22Rv1 (cell line): ENCODE results near the gene LARP1.

Source experiments
- ZFX ChIP-seq: fragments of 450-650 bp; IDR thresholded peaks from 2 replicates; pipeline ENCODE4 v1.6.1; 2017; ENCODE audit warnings: antibody characterized with exemption, borderline replicate concordance
- TF ChIP-seq, protein P1 (sequence below): fragments of 450-650 bp; IDR thresholded peaks from 2 replicates; pipeline ENCODE4 v1.5.1; 2017; ENCODE audit warnings: mild to moderate bottlenecking

DNA sequence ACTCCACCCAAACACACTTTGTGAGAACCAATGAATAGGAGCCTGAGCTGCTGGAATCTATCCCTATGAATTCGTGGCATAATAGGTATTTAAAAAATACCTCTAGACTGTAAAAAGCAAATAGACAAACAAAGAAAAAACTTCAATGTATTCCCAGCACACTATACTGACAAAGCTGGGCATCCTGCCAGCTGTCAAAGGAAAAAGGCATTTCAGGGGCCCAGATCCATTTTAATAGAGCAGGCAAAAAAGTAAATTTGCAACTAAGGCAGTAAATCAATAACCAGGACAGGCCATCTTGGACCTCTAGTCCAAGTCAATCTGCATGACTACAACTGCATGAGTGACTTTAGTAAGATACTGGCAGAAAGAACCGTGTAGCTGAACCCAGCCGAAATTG is 25.6 kb upstream of the LARP1 start:
- TF ChIP-seq, protein P1, sequence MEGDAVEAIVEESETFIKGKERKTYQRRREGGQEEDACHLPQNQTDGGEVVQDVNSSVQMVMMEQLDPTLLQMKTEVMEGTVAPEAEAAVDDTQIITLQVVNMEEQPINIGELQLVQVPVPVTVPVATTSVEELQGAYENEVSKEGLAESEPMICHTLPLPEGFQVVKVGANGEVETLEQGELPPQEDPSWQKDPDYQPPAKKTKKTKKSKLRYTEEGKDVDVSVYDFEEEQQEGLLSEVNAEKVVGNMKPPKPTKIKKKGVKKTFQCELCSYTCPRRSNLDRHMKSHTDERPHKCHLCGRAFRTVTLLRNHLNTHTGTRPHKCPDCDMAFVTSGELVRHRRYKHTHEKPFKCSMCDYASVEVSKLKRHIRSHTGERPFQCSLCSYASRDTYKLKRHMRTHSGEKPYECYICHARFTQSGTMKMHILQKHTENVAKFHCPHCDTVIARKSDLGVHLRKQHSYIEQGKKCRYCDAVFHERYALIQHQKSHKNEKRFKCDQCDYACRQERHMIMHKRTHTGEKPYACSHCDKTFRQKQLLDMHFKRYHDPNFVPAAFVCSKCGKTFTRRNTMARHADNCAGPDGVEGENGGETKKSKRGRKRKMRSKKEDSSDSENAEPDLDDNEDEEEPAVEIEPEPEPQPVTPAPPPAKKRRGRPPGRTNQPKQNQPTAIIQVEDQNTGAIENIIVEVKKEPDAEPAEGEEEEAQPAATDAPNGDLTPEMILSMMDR: no peak
- TF ChIP-seq ZFX: no peak
